OCI-LY1 (cell line): ENCODE results near the gene EPHB2.

ENCODE experiments used
- H2AFZ ChIP-seq: fragments of 200-600 bp; sonication (generic), shearing (Covaris generic); 2 replicates; pipeline ENCODE4 v1.6.0; 2014; ENCODE audit warnings: antibody characterized with exemption, mild to moderate bottlenecking, low read length
- H3F3A ChIP-seq: fragments of 200-600 bp; sonication (generic), shearing (Covaris generic); 2 replicates; pipeline ENCODE4 v1.6.0; 2014; ENCODE audit warnings: mild to moderate bottlenecking, antibody characterized with exemption, low read length, moderate library complexity; ENCODE audit not compliant: insufficient read depth
- H3K27ac ChIP-seq: fragments of 200-600 bp; sonication (generic); 2 replicates; pipeline ENCODE4 v1.5.1; 2014; ENCODE audit warnings: low read length, mixed run types, mild to moderate bottlenecking, low read depth; ENCODE audit not compliant: poor library complexity, severe bottlenecking
- H3K27me3 ChIP-seq: fragments of 200-600 bp; sonication (generic); 2 replicates; pipeline ENCODE4 v1.6.0; 2014; ENCODE audit warnings: antibody characterized with exemption, mild to moderate bottlenecking, low read length, moderate library complexity; ENCODE audit not compliant: insufficient read depth
- H3K36me3 ChIP-seq: fragments of 200-600 bp; sonication (generic); 2 replicates; pipeline ENCODE4 v1.6.1; 2014; ENCODE audit warnings: mild to moderate bottlenecking, antibody characterized with exemption, low read length, moderate library complexity, mixed read lengths; ENCODE audit not compliant: insufficient read depth
- H3K4me1 ChIP-seq: fragments of 200-600 bp; sonication (generic); 2 replicates; pipeline ENCODE4 v1.5.1; 2014; ENCODE audit warnings: mild to moderate bottlenecking, low read length, moderate library complexity; ENCODE audit not compliant: insufficient read depth, severe bottlenecking
- H3K4me2 ChIP-seq: fragments of 200-600 bp; sonication (generic), shearing (Covaris generic); 2 replicates; pipeline ENCODE4 v1.6.1; 2014; ENCODE audit warnings: low read length
- H3K4me3 ChIP-seq: fragments of 200-600 bp; sonication (generic); 2 replicates; pipeline ENCODE4 v1.5.1; 2014; ENCODE audit warnings: low read length, low read depth, mild to moderate bottlenecking, mixed read lengths; ENCODE audit not compliant: poor library complexity, severe bottlenecking
- H3K79me2 ChIP-seq: fragments of 200-600 bp; shearing (Covaris generic); 2 replicates; pipeline ENCODE4 v1.6.1; 2016; ENCODE audit warnings: mixed run types, low read length, mixed read lengths; ENCODE audit not compliant: insufficient read depth
- H3K9ac ChIP-seq: fragments of 200-600 bp; sonication (generic), shearing (Covaris generic); 2 replicates; pipeline ENCODE4 v1.6.1; 2014; ENCODE audit warnings: mild to moderate bottlenecking, low read length, mixed read lengths
- H3K9me2 ChIP-seq: fragments of 200-600 bp; sonication (generic), shearing (Covaris generic); 2 replicates; pipeline ENCODE4 v1.6.1; 2014; ENCODE audit warnings: low read depth, mild to moderate bottlenecking, low read length, mixed read lengths
- H3K9me3 ChIP-seq: fragments of 200-600 bp; shearing (Covaris generic); 2 replicates; pipeline ENCODE4 v1.6.1; 2014; ENCODE audit warnings: low read length, mixed read lengths
- H4K20me1 ChIP-seq: fragments of 200-600 bp; sonication (generic), shearing (Covaris generic); 2 replicates; pipeline ENCODE4 v1.6.0; 2016; ENCODE audit warnings: mild to moderate bottlenecking, low read length; ENCODE audit not compliant: insufficient read depth
- CTCF ChIP-seq: fragments of 200-600 bp; sonication (generic), shearing (Covaris generic); IDR thresholded peaks from 2 replicates; pipeline ENCODE4 v1.5.1; 2017; ENCODE audit warnings: mild to moderate bottlenecking, antibody characterized with exemption, low read length, moderate library complexity, mixed read lengths
- EZH2 ChIP-seq: fragments of 200-600 bp; sonication (generic), shearing (Covaris generic); IDR thresholded peaks from 2 replicates; pipeline ENCODE4 v1.8.0; 2017; ENCODE audit warnings: borderline replicate concordance, mixed run types, mild to moderate bottlenecking, antibody characterized with exemption, low read length, moderate library complexity, mixed read lengths

EPHB2 gene

GRCh38 chr1:22917989-22918388 lies 207.3 kb downstream of the EPHB2 start:
- Histone ChIP-seq H4K20me1 (no peaks in the 10 kb centered on the region), H3K27ac (no peak overlapping the region), H3K9ac (no peak overlapping the region), H3K9me2 (no peaks in the 10 kb centered on the region), H3K79me2 (no peaks in the 10 kb centered on the region), H3K36me3 (no peaks in the 10 kb centered on the region), H2AFZ (no peak overlapping the region), H3K27me3 (no peaks in the 10 kb centered on the region), H3F3A (no peaks in the 10 kb centered on the region), H3K4me2 (no peak overlapping the region), H3K9me3 (no peaks in the 10 kb centered on the region), H3K4me1 (no peaks in the 10 kb centered on the region), H3K4me3 (no peak overlapping the region)
- no peak for TF ChIP-seq CTCF
- no peak for TF ChIP-seq EZH2

- Histone ChIP-seq H3K9me3 (no peaks in the 10 kb centered on the region), H3K4me1 (no peaks in the 10 kb centered on the region), H3K36me3 (no peaks in the 10 kb centered on the region), H3K9me2 (no peaks in the 10 kb centered on the region), H3K27me3 (no peaks in the 10 kb centered on the region), H2AFZ (no peak overlapping the region), H4K20me1 (no peaks in the 10 kb centered on the region), H3F3A (no peaks in the 10 kb centered on the region), H3K9ac (no peak overlapping the region), H3K4me3 (no peak overlapping the region), H3K79me2 (no peaks in the 10 kb centered on the region), H3K4me2 (no peak overlapping the region), H3K27ac (no peak overlapping the region)
- no peak for TF ChIP-seq CTCF
- TF ChIP-seq EZH2, result no peak
Observed at GRCh38 chr1:22918644-22919043, 208.0 kb downstream of the EPHB2 start.

GRCh38 chr1:22919341-22920025 lies 208.8 kb downstream of the EPHB2 start:
- no peak for TF ChIP-seq CTCF
- TF ChIP-seq EZH2, result no peak
- no peak overlapping the region for H3K27ac ChIP-seq
- no peaks in the 10 kb centered on the region for H3K36me3 ChIP-seq
- no peaks in the 10 kb centered on the region for H3K27me3 ChIP-seq
- no peak overlapping the region for H2AFZ ChIP-seq
- no peaks in the 10 kb centered on the region for H3F3A ChIP-seq
- no peaks in the 10 kb centered on the region for H4K20me1 ChIP-seq
- no peak overlapping the region for H3K4me2 ChIP-seq
- no peaks in the 10 kb centered on the region for H3K4me1 ChIP-seq
- no peaks in the 10 kb centered on the region for H3K9me2 ChIP-seq
- no peaks in the 10 kb centered on the region for H3K9me3 ChIP-seq
- no peak overlapping the region for H3K4me3 ChIP-seq
- H3K79me2 ChIP-seq, result no peaks in the 10 kb centered on the region
- H3K9ac ChIP-seq, result no peak overlapping the region
